ENCODE measurements around the gene FAM8A1. TPM values are rescaled to one million over a fixed set of nuclear protein-coding genes. Genes with fewer than 3 reads are reported as not detected.

FAM8A1 gene
- polyA plus RNA-seq, 5 donors = 33.1 to 49.0 (median 43.9) TPM

DNA sequence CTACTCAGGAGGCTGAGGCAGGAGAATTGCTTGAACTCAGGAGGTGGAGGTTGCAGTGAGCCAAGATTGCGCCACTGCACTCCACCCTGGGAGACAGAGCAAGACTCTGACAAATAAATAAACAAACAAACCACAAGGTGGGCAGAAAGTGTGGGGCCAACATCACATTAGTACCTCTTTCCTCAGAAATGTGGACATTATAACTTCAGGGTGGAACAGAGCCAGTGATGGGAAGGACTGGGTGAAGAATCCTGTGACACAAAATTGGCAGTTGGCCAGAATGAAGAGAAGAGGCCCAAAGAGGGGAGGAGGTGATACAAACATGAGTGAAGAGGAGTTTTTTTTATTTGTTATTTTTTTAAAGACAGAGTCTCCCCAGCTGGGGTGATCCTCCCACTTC, 56.0 kb downstream of the FAM8A1 start:
- DNase-seq = no peak

GRCh38 chr6:17656644-17657043, 56.5 kb downstream of the FAM8A1 start:
- no peak for DNase-seq

Other genes with a start within 250 kb of the FAM8A1 start
- gene CAP2, start 206.7 kb upstream of the FAM8A1 start, polyA plus RNA-seq (ENCODE audit: insufficient read depth in 1 of 5, insufficient read length in 5 of 5, low replicate concordance in 1 of 5) = 10 to 100 TPM in 2 of 5 donors, 1 to 10 TPM in 3; 9.0 to 12.7 (median 9.8) TPM
- gene NUP153, start 106.6 kb downstream of the FAM8A1 start, polyA plus RNA-seq (ENCODE audit: insufficient read depth in 1 of 5, insufficient read length in 5 of 5, low replicate concordance in 1 of 5) = 10 to 100 TPM; 36.6 to 53.3 (median 47.1) TPM

Measured in right lung (tissue), 5 donors.